Stomach (tissue), 4 donors: ENCODE measurements around the gene CELF2.

Experiments used
- CTCF ChIP-seq, 7 experiments: fragments of 450-650 bp in 4 of 7; fragments of 200-600 bp in 3 of 7; sonication (generic) in 3 of 7; IDR thresholded peaks; one replicate each; pipeline ENCODE4 v1.5.1; 2016 to 2019; ENCODE audit warnings: antibody characterized with exemption in 7 of 7, control low read depth in 2 of 7, mild to moderate bottlenecking in 1 of 7
- POLR2A ChIP-seq, 4 donors: fragments of 450-650 bp; IDR thresholded peaks; one replicate each; pipeline ENCODE4 v1.6.1; 2016; ENCODE audit warnings: antibody characterized with exemption in 4 of 4, control low read depth in 2 of 4, mild to moderate bottlenecking in 1 of 4, moderate library complexity in 1 of 4
- POLR2AphosphoS5 ChIP-seq, 3 donors: sonication (generic); formaldehyde crosslinking; IDR thresholded peaks; one replicate each; pipeline ENCODE4 v1.6.1; 2016; ENCODE audit warnings: antibody characterized with exemption in 3 of 3

- TF ChIP-seq CTCF (IDR thresholded peaks at IDR 0.05), result no peak
- no peak for TF ChIP-seq POLR2A (IDR thresholded peaks at IDR 0.05)
- no peak for TF ChIP-seq POLR2AphosphoS5 (IDR thresholded peaks at IDR 0.05)
Observed at GRCh38 chr10:10996966-10997620, 20.6 kb upstream of the CELF2 start.
